GM10266 (cell line): ENCODE data around the gene BTBD16.

Experiments
- DNase-seq: peaks from one replicate; pipeline ENCODE4 v3.0.0; 2012; ENCODE audit errors: extremely low spot score
- CTCF ChIP-seq: IDR thresholded peaks from 2 replicates; pipeline ENCODE4 v1.5.1; 2012; ENCODE audit warnings: mild to moderate bottlenecking, low read depth; ENCODE audit not compliant: control insufficient read depth, insufficient read depth; ENCODE audit errors: missing control alignments

BTBD16 gene

GRCh38 chr10:122230222-122230621, 40.9 kb upstream of the BTBD16 start:
- no peak for TF ChIP-seq CTCF
- DNase-seq, result no peak

GRCh38 chr10:122232769-122233168, 38.3 kb upstream of the BTBD16 start:
- no peak for TF ChIP-seq CTCF
- no peak for DNase-seq

- DNase-seq, result no peak
- no peak for TF ChIP-seq CTCF
These were observed 37.2 kb upstream of the BTBD16 start for GRCh38 chr10:122233857-122234348.

GRCh38 chr10:122234416-122234815, 36.7 kb upstream of the BTBD16 start:
- DNase-seq, result no peak
- TF ChIP-seq CTCF, result no peak

- DNase-seq, result no peak
- TF ChIP-seq CTCF, result no peak
These were observed 34.3 kb upstream of the BTBD16 start for GRCh38 chr10:122236690-122237306.

GRCh38 chr10:122237331-122237990, 33.6 kb upstream of the BTBD16 start:
- TF ChIP-seq CTCF, result no peak
- DNase-seq, result no peak

GRCh38 chr10:122239578-122240257, 31.4 kb upstream of the BTBD16 start:
- TF ChIP-seq CTCF, result no peak
- no peak for DNase-seq
